SU-DHL-6 (cell line): ENCODE results near the gene SERTAD2.

Experiments
- H2AFZ ChIP-seq: fragments of 200-600 bp; sonication (generic); 2 replicates; pipeline ENCODE4 v1.6.1; 2014; ENCODE audit warnings: low read depth, mild to moderate bottlenecking, moderate library complexity, mixed read lengths, antibody characterized with exemption, low read length; ENCODE audit not compliant: severe bottlenecking
- H3F3A ChIP-seq: fragments of 200-600 bp; shearing (Covaris generic); 2 replicates; pipeline ENCODE4 v1.6.0; 2016; ENCODE audit warnings: antibody characterized with exemption, mild to moderate bottlenecking; ENCODE audit not compliant: insufficient read depth
- H3K27ac ChIP-seq: fragments of 200-600 bp; sonication (generic); 2 replicates; pipeline ENCODE4 v1.5.1; 2016; ENCODE audit warnings: low read depth, mild to moderate bottlenecking, low read length, moderate library complexity, mixed read lengths
- H3K27me3 ChIP-seq: fragments of 200-600 bp; sonication (generic), shearing (Covaris generic); 2 replicates; pipeline ENCODE4 v1.6.0; 2014; ENCODE audit warnings: mild to moderate bottlenecking, low read length
- H3K36me3 ChIP-seq: fragments of 200-600 bp; sonication (generic); 2 replicates; pipeline ENCODE4 v1.6.1; 2014; ENCODE audit warnings: mild to moderate bottlenecking, low read length, mixed read lengths
- H3K4me2 ChIP-seq: fragments of 300-600, 200-600 bp; shearing (Covaris generic), sonication (generic); 2 replicates; pipeline ENCODE4 v1.6.0; 2014; ENCODE audit warnings: low read length, low read depth, mild to moderate bottlenecking; ENCODE audit not compliant: poor library complexity, severe bottlenecking
- H3K4me3 ChIP-seq: fragments of 200-600 bp; sonication (generic); 2 replicates; pipeline ENCODE4 v1.5.1; 2014; ENCODE audit warnings: antibody characterized with exemption, low read length, mild to moderate bottlenecking, mixed read lengths; ENCODE audit not compliant: insufficient read depth, poor library complexity, severe bottlenecking
- H3K79me2 ChIP-seq: fragments of 200-600 bp; sonication (generic); 2 replicates; pipeline ENCODE4 v1.6.1; 2014; ENCODE audit warnings: mild to moderate bottlenecking, low read length, moderate library complexity; ENCODE audit not compliant: insufficient read depth
- H3K9ac ChIP-seq: fragments of 200-600 bp; sonication (generic); 2 replicates; pipeline ENCODE4 v1.7.0; 2014; ENCODE audit warnings: mild to moderate bottlenecking, low read length
- H3K9me2 ChIP-seq: fragments of 200-600 bp; sonication (generic); replicated peaks from 2 replicates; pipeline ENCODE4 v1.6.1; 2014; ENCODE audit warnings: low read length; ENCODE audit not compliant: insufficient read depth
- H3K9me3 ChIP-seq: fragments of 200-600 bp; sonication (generic); 2 replicates; pipeline ENCODE4 v1.6.1; 2014; ENCODE audit warnings: low read length, mixed read lengths; ENCODE audit not compliant: insufficient read depth
- H4K20me1 ChIP-seq: fragments of 200-600 bp; sonication (generic); 2 replicates; pipeline ENCODE4 v1.6.1; 2014; ENCODE audit warnings: low read depth, mild to moderate bottlenecking, antibody characterized with exemption, low read length, moderate library complexity, mixed read lengths
- EZH2phosphoT487 ChIP-seq: fragments of 200-600 bp; sonication (generic), shearing (Covaris generic); conservative IDR thresholded peaks from 2 replicates; pipeline ENCODE4 v1.6.1; 2018; ENCODE audit warnings: mild to moderate bottlenecking, antibody characterized with exemption, low read length, moderate library complexity, mixed read lengths
- TF ChIP-seq, protein P1 (sequence below): fragments of 200-600 bp; sonication (generic); IDR thresholded peaks from one replicate; pipeline ENCODE4 v1.5.1; 2017; ENCODE audit warnings: antibody characterized with exemption, mild to moderate bottlenecking, low read length, moderate library complexity; ENCODE audit not compliant: insufficient read depth, poor library complexity, severe bottlenecking

Gene SERTAD2

DNA sequence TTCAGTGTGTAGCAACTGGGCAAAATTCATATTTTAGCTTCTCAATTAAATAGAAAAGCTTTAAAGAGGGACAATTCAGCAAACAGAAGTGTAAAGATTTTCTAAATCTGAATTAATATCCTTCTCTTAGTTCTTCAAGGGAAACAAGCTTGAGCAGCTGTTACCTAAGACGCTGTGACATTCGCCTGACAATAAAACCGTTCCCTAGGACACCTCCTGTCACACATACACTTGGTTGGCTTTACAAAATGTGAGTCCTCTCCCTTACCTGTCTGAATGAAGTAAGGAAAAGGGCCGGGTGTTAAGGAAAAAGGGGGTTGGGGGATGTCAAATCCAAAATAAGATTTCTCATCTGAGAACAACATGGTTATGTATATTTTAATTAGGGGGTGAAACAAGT lies 2.1 kb downstream of the SERTAD2 start:
- Histone ChIP-seq H3K27me3 (no peaks in the 10 kb centered on the region), H3K27ac (peak overlapping the region; percentile 91), H3K4me2 (peak overlapping the region; percentile 96), H3K9me2 (no peaks in the 10 kb centered on the region), H3K9ac (peak overlapping the region; percentile 94), H3K9me3 (no peaks in the 10 kb centered on the region), H3K4me3 (peak overlapping the region; percentile 88), H3F3A (peaks cover 69% of the 10 kb centered on the region), H3K36me3 (no peaks in the 10 kb centered on the region), H3K79me2 (peaks cover 83% of the 10 kb centered on the region), H2AFZ (no peak overlapping the region), H4K20me1 (peaks cover 18% of the 10 kb centered on the region)
- no peak for TF ChIP-seq EZH2phosphoT487

DNA sequence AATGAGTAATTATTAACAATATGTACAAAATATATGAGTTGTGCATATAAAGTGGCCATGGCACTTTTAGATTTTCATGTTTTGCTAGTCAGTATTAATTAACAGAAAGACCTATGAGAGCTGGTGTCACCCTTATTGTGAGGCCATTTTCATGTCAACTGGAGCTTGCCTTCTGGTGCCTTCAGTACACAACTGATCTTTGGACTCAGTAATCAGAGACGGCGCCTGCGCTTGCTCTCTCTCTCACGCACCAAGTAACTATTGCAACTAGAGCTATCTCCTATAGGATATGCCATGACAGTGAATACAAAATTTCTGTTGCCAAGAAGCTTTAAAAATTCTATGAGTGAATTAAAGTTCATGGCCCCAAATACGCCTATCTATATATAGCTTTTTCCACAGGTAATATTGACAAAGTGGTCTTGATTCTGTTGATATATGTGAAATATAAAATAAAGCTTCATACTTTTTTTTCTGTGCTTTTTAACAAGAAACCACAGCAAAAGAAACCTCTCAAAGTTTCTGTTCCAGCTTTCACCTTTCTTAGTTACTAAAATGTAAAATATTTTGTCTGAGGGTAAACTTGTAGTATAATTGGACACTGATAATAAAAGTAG lies 2.9 kb downstream of the SERTAD2 start:
- Histone ChIP-seq H3K9me3 (no peaks in the 10 kb centered on the region), H3K4me2 (peak overlapping the region; percentile 96), H3K79me2 (peaks cover 87% of the 10 kb centered on the region), H3K27me3 (no peaks in the 10 kb centered on the region), H3K27ac (peak overlapping the region; percentile 91), H3F3A (peaks cover 68% of the 10 kb centered on the region), H3K9ac (peak overlapping the region; percentile 94), H4K20me1 (peaks cover 20% of the 10 kb centered on the region), H3K9me2 (no peaks in the 10 kb centered on the region), H2AFZ (no peak overlapping the region), H3K4me3 (peak overlapping the region; percentile 88), H3K36me3 (no peaks in the 10 kb centered on the region)
- TF ChIP-seq, protein P1, sequence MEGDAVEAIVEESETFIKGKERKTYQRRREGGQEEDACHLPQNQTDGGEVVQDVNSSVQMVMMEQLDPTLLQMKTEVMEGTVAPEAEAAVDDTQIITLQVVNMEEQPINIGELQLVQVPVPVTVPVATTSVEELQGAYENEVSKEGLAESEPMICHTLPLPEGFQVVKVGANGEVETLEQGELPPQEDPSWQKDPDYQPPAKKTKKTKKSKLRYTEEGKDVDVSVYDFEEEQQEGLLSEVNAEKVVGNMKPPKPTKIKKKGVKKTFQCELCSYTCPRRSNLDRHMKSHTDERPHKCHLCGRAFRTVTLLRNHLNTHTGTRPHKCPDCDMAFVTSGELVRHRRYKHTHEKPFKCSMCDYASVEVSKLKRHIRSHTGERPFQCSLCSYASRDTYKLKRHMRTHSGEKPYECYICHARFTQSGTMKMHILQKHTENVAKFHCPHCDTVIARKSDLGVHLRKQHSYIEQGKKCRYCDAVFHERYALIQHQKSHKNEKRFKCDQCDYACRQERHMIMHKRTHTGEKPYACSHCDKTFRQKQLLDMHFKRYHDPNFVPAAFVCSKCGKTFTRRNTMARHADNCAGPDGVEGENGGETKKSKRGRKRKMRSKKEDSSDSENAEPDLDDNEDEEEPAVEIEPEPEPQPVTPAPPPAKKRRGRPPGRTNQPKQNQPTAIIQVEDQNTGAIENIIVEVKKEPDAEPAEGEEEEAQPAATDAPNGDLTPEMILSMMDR = no peak
- TF ChIP-seq EZH2phosphoT487 = no peak

DNA sequence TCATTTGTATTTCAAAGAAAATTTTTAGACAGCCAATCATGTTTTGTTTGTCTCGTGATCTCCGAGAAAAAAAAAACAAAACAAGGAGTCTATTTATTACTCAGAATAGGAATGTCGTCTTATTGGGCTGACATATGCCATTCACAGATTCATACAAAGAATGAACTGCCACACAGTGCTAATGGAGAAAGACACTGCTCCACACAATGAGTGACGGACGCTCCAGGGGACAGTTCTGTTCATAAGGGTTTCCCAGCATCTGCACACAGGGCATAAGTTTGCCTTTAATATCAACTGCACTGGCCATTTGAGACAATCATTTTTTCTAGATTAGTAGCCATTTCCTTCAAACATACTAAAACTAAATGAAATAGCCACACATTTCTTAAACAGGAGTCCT lies 3.4 kb downstream of the SERTAD2 start:
- H3K36me3 ChIP-seq = no peaks in the 10 kb centered on the region
- H3K27me3 ChIP-seq = no peaks in the 10 kb centered on the region
- H3K9me3 ChIP-seq = no peaks in the 10 kb centered on the region
- TF ChIP-seq, protein P1 = no peak
- no peak for TF ChIP-seq EZH2phosphoT487
- H4K20me1 ChIP-seq = peaks cover 26% of the 10 kb centered on the region
- peak overlapping the region; percentile 96 for H3K4me2 ChIP-seq
- no peak overlapping the region for H2AFZ ChIP-seq
- H3K27ac ChIP-seq = peak overlapping the region; percentile 91
- H3K79me2 ChIP-seq = peaks cover 92% of the 10 kb centered on the region
- peak overlapping the region; percentile 6 for H3K4me3 ChIP-seq
- H3F3A ChIP-seq = peaks cover 68% of the 10 kb centered on the region
- H3K9ac ChIP-seq = peak overlapping the region; percentile 94
- H3K9me2 ChIP-seq = no peaks in the 10 kb centered on the region

DNA sequence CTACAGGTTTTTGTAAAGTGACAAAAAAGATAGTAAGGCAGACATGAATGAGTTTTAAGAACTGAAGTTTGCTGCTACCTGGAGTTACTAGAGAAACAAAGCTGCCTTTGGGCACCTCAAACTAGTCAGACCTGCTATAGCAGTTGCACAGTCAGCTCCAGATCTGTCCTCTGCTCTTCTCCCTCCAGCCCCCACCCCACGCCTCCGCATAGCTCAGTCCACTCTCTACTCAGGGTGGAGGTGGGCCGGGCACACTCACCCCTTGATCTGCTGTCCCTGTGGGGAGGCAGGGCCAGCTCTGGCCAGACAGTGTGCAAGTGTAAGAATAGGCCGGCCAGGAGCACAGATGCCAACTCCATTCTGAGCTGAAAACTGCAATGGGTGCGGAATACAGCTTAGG lies 4.1 kb downstream of the SERTAD2 start:
- Histone ChIP-seq H3K9me3 (no peaks in the 10 kb centered on the region), H3F3A (peaks cover 68% of the 10 kb centered on the region), H2AFZ (no peak overlapping the region), H3K9ac (peak overlapping the region; percentile 44), H3K4me2 (peak overlapping the region; percentile 96), H4K20me1 (peaks cover 26% of the 10 kb centered on the region), H3K27ac (peak overlapping the region; percentile 91), H3K79me2 (peaks cover 95% of the 10 kb centered on the region), H3K4me3 (peak overlapping the region; percentile 21), H3K36me3 (no peaks in the 10 kb centered on the region), H3K9me2 (no peaks in the 10 kb centered on the region), H3K27me3 (no peaks in the 10 kb centered on the region)
- TF ChIP-seq EZH2phosphoT487 = no peak
- TF ChIP-seq, protein P1 = no peak
